GM19455 (cell line): ENCODE data around the gene ITSN1.
A peak's percentile ranks its signal among the peaks of the same experiment; 100 is the strongest.

Source experiments
- ATAC-seq: cut with Tn5 transposase; IDR thresholded peaks from one replicate; pipeline ENCODE4 v1.9.1; 2021; ENCODE audit not compliant: unreplicated experiment

ITSN1 gene

GRCh38 chr21:33945652-33946270, 303.5 kb downstream of the ITSN1 start:
- no peak for ATAC-seq

- peak; percentile 40 for ATAC-seq
Observed at GRCh38 chr21:33947451-33948095, 305.3 kb downstream of the ITSN1 start.

DNA sequence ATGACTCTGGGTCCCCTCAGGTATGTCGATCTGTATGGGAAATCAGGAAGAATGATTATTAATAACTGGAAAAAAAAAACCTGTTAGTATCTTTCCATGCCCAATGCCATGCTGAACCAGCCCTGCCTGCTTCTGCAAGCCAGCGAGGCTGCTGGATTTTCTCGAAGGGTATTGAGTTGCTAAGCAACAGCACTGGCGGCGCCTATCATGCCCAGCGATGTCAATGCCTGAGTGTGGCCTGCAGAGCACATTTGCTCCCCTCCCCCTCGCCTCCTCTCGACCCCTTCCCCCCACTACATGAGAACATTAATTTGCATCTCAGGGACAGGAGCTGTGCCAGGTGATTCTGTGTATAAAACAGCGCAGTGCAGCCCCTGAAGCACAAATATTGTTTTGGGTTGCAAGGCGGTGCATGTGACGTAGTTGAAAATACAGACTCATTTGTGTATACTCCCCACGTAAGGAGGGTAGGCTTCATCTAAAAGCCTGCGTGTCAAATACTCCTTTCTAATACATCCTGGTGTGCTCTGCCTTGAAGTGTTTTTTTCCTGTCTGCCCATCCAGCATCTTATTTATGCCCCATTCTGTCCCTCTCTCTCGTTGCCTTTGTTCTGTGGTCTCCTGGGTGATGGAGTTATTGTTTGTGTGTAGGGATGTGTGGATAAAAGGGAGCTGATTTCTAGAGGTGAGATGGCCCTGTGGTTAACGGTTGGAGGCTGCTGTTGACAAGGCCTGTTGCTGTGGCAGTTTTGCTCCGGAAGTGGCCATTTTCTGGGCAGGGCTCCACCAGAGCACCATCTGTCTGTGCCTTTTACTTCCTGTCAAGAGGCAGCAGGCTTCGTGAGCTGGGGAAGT, 306.0 kb downstream of the ITSN1 start:
- peak; percentile 54 for ATAC-seq

DNA sequence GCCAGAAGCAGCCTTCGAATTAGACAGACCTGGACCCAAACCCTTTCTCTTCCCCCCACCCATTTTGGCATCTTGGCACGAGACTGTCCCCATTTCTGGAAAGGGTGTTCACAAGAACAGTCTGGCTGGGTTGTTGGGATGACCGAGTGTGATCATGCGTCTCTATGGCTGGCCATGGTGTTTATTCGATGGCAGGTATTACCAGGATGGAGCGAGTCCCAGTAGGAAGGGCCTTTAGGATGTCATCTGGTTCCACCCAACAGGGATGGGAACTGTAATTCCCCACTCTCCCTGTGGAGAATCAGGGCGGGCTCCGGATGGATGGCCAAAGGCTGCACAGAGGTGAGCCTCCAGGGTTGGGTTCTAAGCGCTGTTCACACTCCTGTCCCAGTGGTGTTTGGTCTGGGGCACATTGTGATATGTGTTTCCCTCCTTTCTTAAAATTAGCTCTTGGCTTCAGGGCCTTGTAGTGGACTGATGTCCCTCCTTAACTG, 306.7 kb downstream of the ITSN1 start:
- ATAC-seq, result no peak
